Measurements from ENCODE around the gene NCAM1. TPM values are rescaled to one million over a fixed set of nuclear protein-coding genes. Genes with fewer than 3 reads are reported as not detected.

NCAM1 gene
- total and polyA plus RNA-seq, 2 of the 13 experiments (the other 11 are each of a cell fraction or from before 2014, with no cell fraction given), result 0.05 TPM; not detected in 1

DNA sequence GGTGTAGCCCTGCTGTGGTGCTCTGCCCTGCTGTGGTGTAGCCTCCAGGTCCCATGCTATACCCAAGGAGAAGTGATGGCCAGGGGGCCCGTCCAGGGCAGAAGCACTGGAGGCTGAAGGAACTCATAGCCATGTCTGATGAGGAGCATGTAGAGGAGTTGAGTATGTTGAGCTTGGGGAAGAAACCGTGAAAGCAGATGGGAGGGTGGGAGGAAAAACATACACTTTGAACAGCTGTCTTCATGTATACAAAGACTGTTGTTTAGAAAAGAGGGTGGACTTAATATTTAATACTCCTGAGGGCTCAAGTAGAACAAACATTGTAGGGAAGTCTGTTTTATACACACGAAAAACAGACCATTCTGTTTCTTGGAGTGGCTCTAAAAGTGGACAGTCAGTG, 326.6 kb downstream of the NCAM1 start (continued):
- TF ChIP-seq AFF4 (CRISPR knock-in tag; IDR thresholded peaks at IDR 0.05), result no peak
- no peak for TF ChIP-seq MTF1 (CRISPR knock-in tag; IDR thresholded peaks at IDR 0.05)
- no peak for TF ChIP-seq PHF8 (CRISPR knock-in tag; IDR thresholded peaks at IDR 0.05)

- H4K20me1 ChIP-seq (ENCODE audit: insufficient read depth, low read length), result no peaks in the 10 kb centered on the region
- ATAC-seq, result peak; percentile 65
- POLR2A ChIA-PET, result no interaction called here
- H2AFZ ChIP-seq (ENCODE audit: low read length), result no peak overlapping the region
- no peaks in the 10 kb centered on the region; a peak in 1 of 5 replicates for H3K27me3 ChIP-seq (ENCODE audit: control insufficient read depth in 1 of 2, insufficient read depth in 2 of 2, low read length in 2 of 2)
- FAIRE-seq, result peak; percentile 53
- H3K27ac ChIP-seq (ENCODE audit: extremely low read length, insufficient read depth, low read length), result no peak overlapping the region
- H3K4me3 ChIP-seq (replicated peaks in 1 of 3; ENCODE audit: insufficient read depth in 1 of 3, low read depth in 2 of 3, low read length in 3 of 3), result no peak overlapping the region; a peak in 1 of 6 replicates
- WGBS (ENCODE audit: low lambda C conversion rate), result 0% methylated on average over 5 of the region's 6 CpGs
- no peaks in the 10 kb centered on the region for H3K9me3 ChIP-seq (ENCODE audit: low read length)
- CTCF ChIA-PET (ENCODE audit: low intra/inter-chr PET ratio, low total read pairs), result interaction anchor here (4.4 kb wide), 1 partner anchor 700 kb away, joined by 54 read pairs; no protein-coding TSS in a partner anchor
- H3K9ac ChIP-seq (ENCODE audit: insufficient read depth, low read depth, low read length), result no peak overlapping the region
- no peaks in the 10 kb centered on the region for H3K79me2 ChIP-seq (ENCODE audit: insufficient read depth, low read length)
- no peaks in the 10 kb centered on the region for H3K36me3 ChIP-seq (replicated peaks in 1 of 2; ENCODE audit: control insufficient read depth in 1 of 2, insufficient read depth in 2 of 2, low read length in 2 of 2)
- BruUV-seq (replicated peaks), result no TSS peak
- in situ Hi-C loops (cut with HindIII; ENCODE audit: extremely low pct_ligation_motif_present, low pct_unique_long_range_greater_than_20kb) (loop anchor here (10.0 to 25.0 kb wide), 2 partner anchors 451 to 1004 kb away; no protein-coding TSS in a partner anchor), intact Hi-C loops (cut with micrococcal nuclease; ENCODE audit: unreplicated experiment) (loop anchor here (2.0 to 10.0 kb wide), 2 partner anchors 490 to 1074 kb away; no protein-coding TSS in a partner anchor)
- DNase-seq (ENCODE audit: low spot score), result peak; percentile 20
- peaks cover 33% of the 10 kb centered on the region for H3K4me1 ChIP-seq (ENCODE audit: insufficient read depth, low read length)
- peak overlapping the region; percentile 30 for H3K4me2 ChIP-seq (ENCODE audit: low read depth, low read length)
- TF ChIP-seq KDM1A (CRISPR knock-in tag; IDR thresholded peaks at IDR 0.05) (0 out of 2 replicates have a peak, but pooled peaks have one; percentile 44), AKNA (CRISPR knock-in tag; IDR thresholded peaks at IDR 0.05; ENCODE audit: borderline replicate concordance) (no peak), ZNF34 (CRISPR knock-in tag; IDR thresholded peaks at IDR 0.05; ENCODE audit: borderline replicate concordance) (no peak), ZSCAN25 (CRISPR knock-in tag; IDR thresholded peaks at IDR 0.05) (no peak), RFXANK (CRISPR knock-in tag; IDR thresholded peaks at IDR 0.05) (no peak), ZNF282 (IDR thresholded peaks at IDR 0.05; ENCODE audit: partially characterized antibody) (no peak), HINFP (CRISPR knock-in tag; IDR thresholded peaks at IDR 0.05; ENCODE audit: low read depth) (no peak)
- TF ChIP-seq, protein P1, sequence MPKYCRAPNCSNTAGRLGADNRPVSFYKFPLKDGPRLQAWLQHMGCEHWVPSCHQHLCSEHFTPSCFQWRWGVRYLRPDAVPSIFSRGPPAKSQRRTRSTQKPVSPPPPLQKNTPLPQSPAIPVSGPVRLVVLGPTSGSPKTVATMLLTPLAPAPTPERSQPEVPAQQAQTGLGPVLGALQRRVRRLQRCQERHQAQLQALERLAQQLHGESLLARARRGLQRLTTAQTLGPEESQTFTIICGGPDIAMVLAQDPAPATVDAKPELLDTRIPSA (CRISPR knock-in tag; IDR thresholded peaks at IDR 0.05; ENCODE audit: borderline replicate concordance), result no peak
These were observed 327.2 kb downstream of the NCAM1 start for GRCh38 chr11:113288286-113288863.
